CD4-positive, alpha-beta T cell (primary cell): Measurements from ENCODE around the gene WBP1L. TPM values are rescaled to one million over a fixed set of nuclear protein-coding genes. Genes with fewer than 3 reads are reported as not detected.
A peak's percentile ranks its signal among the peaks of the same experiment; 100 is the strongest.

Source experiments
- ATAC-seq: fragments of 200-7000 bp; cut with Tn5 transposase; one replicate; pipeline ENCODE4 v1.10.0; 2022; ENCODE audit warnings: mild to moderate bottlenecking; ENCODE audit not compliant: poor library complexity
- CTCF ChIA-PET: fragments of 350-600 bp; sonication (Branson Sonifier 250); formaldehyde crosslinking; loops from one replicate; lab custom pipeline; 2021; ENCODE audit warnings: antibody characterized with exemption, inconsistent platforms; lab: Charles Lee
- POLR2A ChIA-PET: fragments of 350-600 bp; sonication (Branson Sonifier 250); formaldehyde crosslinking; loops from one replicate; lab custom pipeline; 2021; ENCODE audit warnings: antibody characterized with exemption, inconsistent platforms; lab: Charles Lee
- DNase-seq, 14 experiments: peaks; one replicate each; pipeline ENCODE4 v3.0.0-alpha.2; 2013 to 2020; ENCODE audit warnings: mixed read lengths in 2 of 14
- H3K27ac ChIP-seq, 2 donors: one replicate each; pipeline versions ENCODE4 v1.5.1 to v1.7.0; 2013; ENCODE audit warnings: low read length in 2 of 2, low read depth in 1 of 2, mild to moderate bottlenecking in 1 of 2
- H3K27me3 ChIP-seq, 2 experiments: 1 replicate in 1 of 2; 2 replicates in 1 of 2; pipeline versions ENCODE4 v1.6.1 to v1.7.0; 2013; ENCODE audit warnings: low read length in 2 of 2, control low read depth in 1 of 2, mild to moderate bottlenecking in 1 of 2, moderate library complexity in 1 of 2; ENCODE audit not compliant: insufficient read depth in 2 of 2, control insufficient read depth in 1 of 2
- H3K36me3 ChIP-seq: one replicate; pipeline ENCODE4 v1.6.1; 2013; ENCODE audit warnings: low read length, control low read depth; ENCODE audit not compliant: insufficient read depth
- H3K4me1 ChIP-seq: one replicate; pipeline ENCODE4 v1.6.1; 2013; ENCODE audit warnings: low read length, control low read depth; ENCODE audit not compliant: insufficient read depth
- H3K4me3 ChIP-seq: one replicate; pipeline ENCODE4 v1.5.1; 2013; ENCODE audit warnings: mild to moderate bottlenecking, low read length, moderate library complexity
- H3K9me3 ChIP-seq, 2 experiments: 1 replicate in 1 of 2; 2 replicates in 1 of 2; pipeline versions ENCODE4 v1.6.1 to v1.7.0; 2013; ENCODE audit warnings: low read length in 2 of 2, mild to moderate bottlenecking in 2 of 2, control low read depth in 1 of 2, moderate library complexity in 1 of 2; ENCODE audit not compliant: control insufficient read depth in 1 of 2, insufficient read depth in 1 of 2
- H3K27ac Mint-ChIP-seq: one replicate; pipeline ENCODE4 v1.8.0; 2020; ENCODE audit warnings: mixed read lengths
- H3K27me3 Mint-ChIP-seq: one replicate; pipeline ENCODE4 v1.8.0; 2021; ENCODE audit warnings: mixed read lengths
- H3K36me3 Mint-ChIP-seq: one replicate; pipeline ENCODE4 v1.8.0; 2021; ENCODE audit warnings: low read depth, mixed read lengths
- H3K4me1 Mint-ChIP-seq: one replicate; pipeline ENCODE4 v1.8.0; 2021; ENCODE audit warnings: low read depth, mixed read lengths
- H3K4me3 Mint-ChIP-seq: one replicate; pipeline ENCODE4 v1.8.0; 2020; ENCODE audit warnings: mild to moderate bottlenecking, mixed read lengths
- H3K9me3 Mint-ChIP-seq: one replicate; pipeline ENCODE4 v1.8.0; 2020; ENCODE audit warnings: mixed read lengths
- CTCF ChIP-seq: fragments of 200-600 bp; IDR thresholded peaks from one replicate; pipeline ENCODE4 v1.8.0; 2022; ENCODE audit warnings: antibody characterized with exemption, mild to moderate bottlenecking
- intact Hi-C, 2 experiments: fragments of 100-400 bp; cut with DNase I in 1 of 2; cut with micrococcal nuclease in 1 of 2; formaldehyde crosslinking; loops; one replicate each; pipeline versions ENCODE4 v1.15.1 to v1.9.0; 2023 to 2025; cut with DNase I, micrococcal nuclease
- total RNA-seq, 174 experiments: library from RNA in 2 of 174; stranded (reverse) in 2 of 174; gene quantifications; one replicate each; pipeline ENCODE4 v1.2.3 and lab custom pipeline; 2021 to 2026

WBP1L gene
- total RNA-seq, 2 experiments from 2014 or later: 6.1 to 6.5 TPM

DNA sequence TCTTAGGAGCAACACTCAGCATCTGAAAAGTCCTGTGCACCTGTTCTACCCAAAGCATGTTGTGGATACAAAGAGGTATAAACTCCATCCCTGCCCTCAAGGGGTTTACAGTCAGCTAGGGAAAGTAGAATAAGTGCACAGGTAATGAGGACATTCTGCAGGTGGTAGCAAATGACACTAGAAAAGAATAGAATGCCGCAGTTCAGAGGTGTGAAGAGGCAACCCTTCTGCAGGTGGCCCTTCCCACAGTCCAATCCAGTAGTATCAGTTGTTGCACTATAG, 36.7 kb downstream of the WBP1L start:
- H3K9me3 Mint-ChIP-seq: no peaks in the 10 kb centered on the region
- H3K36me3 ChIP-seq: peaks cover 12% of the 10 kb centered on the region
- H3K4me1 Mint-ChIP-seq: peaks cover 63% of the 10 kb centered on the region
- H3K27ac ChIP-seq: no peak overlapping the region
- DNase-seq (no peak), ATAC-seq (no peak)
- POLR2A ChIA-PET: no interaction called here
- H3K27me3 Mint-ChIP-seq: no peaks in the 10 kb centered on the region
- TF ChIP-seq CTCF: no peak
- H3K9me3 ChIP-seq: no peaks in the 10 kb centered on the region
- H3K4me3 ChIP-seq: no peak overlapping the region
- CTCF ChIA-PET: no interaction called here
- peak overlapping the region; percentile 27 for H3K27ac Mint-ChIP-seq
- H3K36me3 Mint-ChIP-seq: peaks cover 41% of the 10 kb centered on the region
- intact Hi-C loops: no loop called here
- H3K27me3 ChIP-seq: no peaks in the 10 kb centered on the region
- peaks cover 40% of the 10 kb centered on the region for H3K4me1 ChIP-seq
- no peak overlapping the region for H3K4me3 Mint-ChIP-seq

GRCh38 chr10:102781090-102781920, 37.6 kb downstream of the WBP1L start:
- H3K27ac Mint-ChIP-seq: peak overlapping the region; percentile 27
- ChIA-PET POLR2A (no interaction called here), CTCF (interaction anchor here (0.6 kb wide), 1 partner anchor 1389 kb away, joined by 3 read pairs; no protein-coding TSS in a partner anchor)
- H3K4me3 Mint-ChIP-seq: no peak overlapping the region
- Histone ChIP-seq H3K9me3 (no peaks in the 10 kb centered on the region), H3K36me3 (peaks cover 12% of the 10 kb centered on the region), H3K27ac (no peak overlapping the region), H3K27me3 (no peaks in the 10 kb centered on the region), H3K4me1 (peaks cover 35% of the 10 kb centered on the region), H3K4me3 (no peak overlapping the region)
- H3K9me3 Mint-ChIP-seq: no peaks in the 10 kb centered on the region
- peaks cover 33% of the 10 kb centered on the region for H3K36me3 Mint-ChIP-seq
- intact Hi-C loops: no loop called here
- no peaks in the 10 kb centered on the region for H3K27me3 Mint-ChIP-seq
- H3K4me1 Mint-ChIP-seq: peaks cover 63% of the 10 kb centered on the region
- no peak for TF ChIP-seq CTCF
- no peak for ATAC-seq
- DNase-seq: no peak

DNA sequence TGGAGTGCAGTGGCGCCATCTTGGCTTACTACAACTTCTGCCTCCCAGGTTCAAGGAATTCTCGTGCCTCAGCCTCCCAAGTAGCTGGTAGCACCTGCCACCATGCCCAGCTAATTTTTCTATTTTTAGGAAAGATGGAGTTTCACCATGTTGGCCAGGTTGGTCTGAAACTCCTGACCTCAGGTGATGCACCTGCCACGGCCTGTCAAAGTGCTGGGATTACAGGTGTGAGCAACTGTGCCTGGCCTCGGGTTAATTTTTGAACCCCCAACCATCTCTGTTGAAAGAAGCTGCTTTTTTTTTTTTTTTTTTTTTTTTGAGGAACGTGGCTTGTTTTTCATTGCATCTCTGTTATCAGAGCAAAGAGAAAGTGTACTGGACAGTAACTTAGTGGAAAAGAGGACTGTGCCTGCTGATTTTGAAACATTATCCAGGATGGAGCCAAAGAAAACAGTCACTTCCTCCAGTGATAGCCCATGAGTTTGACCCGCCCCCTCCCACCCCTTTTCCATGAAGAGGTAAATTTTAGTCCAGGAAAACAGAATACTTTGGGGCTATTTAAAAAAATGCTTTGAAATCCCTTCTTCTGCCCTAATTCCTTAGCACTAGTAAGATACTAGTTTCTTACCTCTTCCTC, 38.3 kb downstream of the WBP1L start:
- Mint-ChIP-seq H3K9me3 (no peaks in the 10 kb centered on the region), H3K4me1 (peaks cover 60% of the 10 kb centered on the region), H3K27ac (peak overlapping the region; percentile 40), H3K27me3 (no peaks in the 10 kb centered on the region), H3K36me3 (peaks cover 33% of the 10 kb centered on the region), H3K4me3 (no peak overlapping the region)
- H3K4me3 ChIP-seq: no peak overlapping the region
- no peak overlapping the region for H3K27ac ChIP-seq
- peaks cover 27% of the 10 kb centered on the region for H3K4me1 ChIP-seq
- no peaks in the 10 kb centered on the region for H3K9me3 ChIP-seq
- DNase-seq (no peak), ATAC-seq (no peak)
- CTCF ChIA-PET: interaction anchor here (0.6 kb wide), 1 partner anchor 1388 kb away, joined by 3 read pairs; no protein-coding TSS in a partner anchor
- no peak for TF ChIP-seq CTCF
- POLR2A ChIA-PET: no interaction called here
- intact Hi-C loops: no loop called here
- peaks cover 12% of the 10 kb centered on the region for H3K36me3 ChIP-seq
- H3K27me3 ChIP-seq: no peaks in the 10 kb centered on the region
